Keratinocyte (primary cell): ENCODE results near the gene L3MBTL4.

Experiments
- EZH2 ChIP-seq: IDR thresholded peaks from one replicate; pipeline ENCODE4 v1.6.1; 2012; ENCODE audit warnings: inconsistent platforms, mild to moderate bottlenecking, low read length, moderate library complexity
- TF ChIP-seq, protein P1 (sequence below), 3 experiments: IDR thresholded peaks in 1 of 3; conservative IDR thresholded peaks in 1 of 3; optimal IDR thresholded peaks in 1 of 3; 2 replicates in 2 of 3; 3 replicates in 1 of 3; pipeline versions ENCODE3 to v1.5.1; 2011; ENCODE audit warnings: low read length in 3 of 3, mild to moderate bottlenecking in 3 of 3, moderate library complexity in 2 of 3, control low read depth in 1 of 3, inconsistent platforms in 1 of 3; ENCODE audit not compliant: insufficient read depth in 2 of 3; ENCODE audit errors: extremely low read depth in 1 of 3

DNA sequence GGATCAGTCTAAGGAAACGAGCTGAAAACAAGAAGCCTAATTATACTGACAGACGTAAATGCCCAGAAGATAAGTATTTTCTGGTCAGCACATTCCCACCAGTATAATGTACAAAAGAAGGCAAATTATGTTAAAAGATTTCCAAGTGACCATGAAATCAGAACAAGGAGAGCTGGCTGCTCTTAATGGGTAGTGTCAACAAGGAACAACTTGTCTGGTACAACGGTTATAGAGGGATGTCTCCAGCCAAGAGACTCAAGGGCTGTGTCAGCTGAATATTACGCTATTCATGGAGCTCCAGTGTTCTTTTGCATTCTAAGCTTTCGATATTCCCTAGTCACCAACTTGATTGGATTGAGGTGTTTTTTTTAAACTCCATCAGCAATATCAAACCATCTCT is 8.6 kb upstream of the L3MBTL4 start:
- TF ChIP-seq, protein P1, sequence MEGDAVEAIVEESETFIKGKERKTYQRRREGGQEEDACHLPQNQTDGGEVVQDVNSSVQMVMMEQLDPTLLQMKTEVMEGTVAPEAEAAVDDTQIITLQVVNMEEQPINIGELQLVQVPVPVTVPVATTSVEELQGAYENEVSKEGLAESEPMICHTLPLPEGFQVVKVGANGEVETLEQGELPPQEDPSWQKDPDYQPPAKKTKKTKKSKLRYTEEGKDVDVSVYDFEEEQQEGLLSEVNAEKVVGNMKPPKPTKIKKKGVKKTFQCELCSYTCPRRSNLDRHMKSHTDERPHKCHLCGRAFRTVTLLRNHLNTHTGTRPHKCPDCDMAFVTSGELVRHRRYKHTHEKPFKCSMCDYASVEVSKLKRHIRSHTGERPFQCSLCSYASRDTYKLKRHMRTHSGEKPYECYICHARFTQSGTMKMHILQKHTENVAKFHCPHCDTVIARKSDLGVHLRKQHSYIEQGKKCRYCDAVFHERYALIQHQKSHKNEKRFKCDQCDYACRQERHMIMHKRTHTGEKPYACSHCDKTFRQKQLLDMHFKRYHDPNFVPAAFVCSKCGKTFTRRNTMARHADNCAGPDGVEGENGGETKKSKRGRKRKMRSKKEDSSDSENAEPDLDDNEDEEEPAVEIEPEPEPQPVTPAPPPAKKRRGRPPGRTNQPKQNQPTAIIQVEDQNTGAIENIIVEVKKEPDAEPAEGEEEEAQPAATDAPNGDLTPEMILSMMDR (optimal IDR thresholded peaks at IDR 0.05 in 1 of 3, IDR thresholded peaks at IDR 0.05 in 1 of 3, conservative IDR thresholded peaks at IDR 0.05 in 1 of 3; ENCODE audit: extremely low read depth in 1 of 3, insufficient read depth in 2 of 3, low read length in 3 of 3): no peak
- no peak for TF ChIP-seq EZH2
